22Rv1 (cell line): ENCODE measurements around the gene SNRPA.

ENCODE experiments used
- ZFX ChIP-seq: fragments of 450-650 bp; IDR thresholded peaks from 2 replicates; pipeline ENCODE4 v1.6.1; 2017; ENCODE audit warnings: antibody characterized with exemption, borderline replicate concordance
- TF ChIP-seq, protein P1 (sequence below): fragments of 450-650 bp; IDR thresholded peaks from 2 replicates; pipeline ENCODE4 v1.5.1; 2017; ENCODE audit warnings: mild to moderate bottlenecking

DNA sequence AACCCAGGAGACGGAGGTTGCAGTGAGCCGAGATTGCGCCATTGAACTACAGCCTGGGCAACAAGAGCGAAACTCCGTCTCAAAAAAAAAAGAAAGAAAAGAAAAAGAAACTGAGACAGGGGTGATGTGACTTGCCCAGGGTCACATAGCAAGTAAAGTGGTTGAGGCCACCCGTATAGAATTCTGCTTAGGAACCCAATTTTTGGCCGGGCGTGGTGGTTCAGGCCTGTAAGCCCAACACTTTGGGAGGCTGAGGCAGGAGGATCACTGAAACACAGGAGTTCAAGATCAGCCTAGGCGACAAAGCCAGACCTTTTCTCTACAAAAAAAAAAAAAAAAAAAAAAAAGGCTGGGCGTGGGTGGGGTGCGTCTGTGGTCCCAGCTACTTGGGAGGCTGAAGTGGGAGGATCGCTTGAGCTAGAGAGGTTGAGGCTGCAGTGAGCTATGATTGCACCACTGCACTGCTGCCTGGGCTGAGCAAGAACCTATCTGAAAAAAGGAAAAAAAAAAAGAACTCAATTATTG is 1.3 kb downstream of the SNRPA start:
- TF ChIP-seq, protein P1, sequence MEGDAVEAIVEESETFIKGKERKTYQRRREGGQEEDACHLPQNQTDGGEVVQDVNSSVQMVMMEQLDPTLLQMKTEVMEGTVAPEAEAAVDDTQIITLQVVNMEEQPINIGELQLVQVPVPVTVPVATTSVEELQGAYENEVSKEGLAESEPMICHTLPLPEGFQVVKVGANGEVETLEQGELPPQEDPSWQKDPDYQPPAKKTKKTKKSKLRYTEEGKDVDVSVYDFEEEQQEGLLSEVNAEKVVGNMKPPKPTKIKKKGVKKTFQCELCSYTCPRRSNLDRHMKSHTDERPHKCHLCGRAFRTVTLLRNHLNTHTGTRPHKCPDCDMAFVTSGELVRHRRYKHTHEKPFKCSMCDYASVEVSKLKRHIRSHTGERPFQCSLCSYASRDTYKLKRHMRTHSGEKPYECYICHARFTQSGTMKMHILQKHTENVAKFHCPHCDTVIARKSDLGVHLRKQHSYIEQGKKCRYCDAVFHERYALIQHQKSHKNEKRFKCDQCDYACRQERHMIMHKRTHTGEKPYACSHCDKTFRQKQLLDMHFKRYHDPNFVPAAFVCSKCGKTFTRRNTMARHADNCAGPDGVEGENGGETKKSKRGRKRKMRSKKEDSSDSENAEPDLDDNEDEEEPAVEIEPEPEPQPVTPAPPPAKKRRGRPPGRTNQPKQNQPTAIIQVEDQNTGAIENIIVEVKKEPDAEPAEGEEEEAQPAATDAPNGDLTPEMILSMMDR, result no peak
- TF ChIP-seq ZFX, result no peak
